Uterus (tissue), 4 donors: Measurements from ENCODE around the gene LEKR1. TPM values are rescaled to one million over a fixed set of nuclear protein-coding genes. Genes with fewer than 3 reads are reported as not detected.
"Not testable (repeated sequence)": the region's sequence is repeated elsewhere in the genome, so short reads cannot be mapped to it uniquely, and the experiment has no call there.

Source experiments
- DNase-seq, 2 donors: peaks; one replicate each; pipeline ENCODE4 v3.0.0-alpha.2; 2019 to 2020
- H3K27ac ChIP-seq, 2 donors: fragments of 200-600 bp; sonication (generic); 1 replicate in 1 of 2; 2 replicates in 1 of 2; pipeline ENCODE4 v1.5.1; 2016 to 2018
- H3K27me3 ChIP-seq, 2 donors: fragments of 200-600 bp; sonication (generic); one replicate each; pipeline ENCODE4 v1.5.1; 2018 to 2019; ENCODE audit warnings: control low read depth in 1 of 2
- H3K36me3 ChIP-seq, 2 donors: fragments of 200-600 bp; sonication (generic); one replicate each; pipeline ENCODE4 v1.5.1; 2019; ENCODE audit warnings: control low read depth in 1 of 2
- H3K4me1 ChIP-seq, 2 donors: fragments of 200-600 bp; sonication (generic); one replicate each; pipeline ENCODE4 v1.5.1; 2018 to 2019; ENCODE audit warnings: control low read depth in 1 of 2
- H3K4me3 ChIP-seq, 2 donors: fragments of 200-600 bp; sonication (generic); 1 replicate in 1 of 2; 2 replicates in 1 of 2; pipeline ENCODE4 v1.5.1; 2018 to 2019; ENCODE audit warnings: mild to moderate bottlenecking in 1 of 2
- H3K9me3 ChIP-seq, 2 donors: fragments of 200-600 bp; sonication (generic); one replicate each; pipeline ENCODE4 v1.5.1; 2019; ENCODE audit warnings: control low read depth in 1 of 2
- POLR2A ChIP-seq, 2 donors: fragments of 450-650 bp; IDR thresholded peaks; one replicate each; pipeline ENCODE4 v1.6.1; 2016; ENCODE audit warnings: antibody characterized with exemption in 2 of 2, mild to moderate bottlenecking in 1 of 2, moderate library complexity in 1 of 2
- intact Hi-C: fragments of 100-400 bp; cut with DNase I; formaldehyde crosslinking; loops from one replicate; pipeline ENCODE4 v1.15.1; 2023; ENCODE audit warnings: low total_unique reads
- total RNA-seq, 4 donors: library from RNA; depleted of rRNA in 3 of 4; stranded (reverse); fragments of >200 nt in 3 of 4; gene quantifications; one replicate each; pipeline versions ENCODE4 v1.1.0 to v1.2.4, GENCODE V29; 2014 to 2023
- TF ChIP-seq, protein P1 (sequence below), 4 experiments: fragments of 200-600 bp in 2 of 4; fragments of 450-650 bp in 2 of 4; sonication (generic) in 2 of 4; IDR thresholded peaks; one replicate each; pipeline ENCODE4 v1.5.1; 2016 to 2019; ENCODE audit warnings: antibody characterized with exemption in 4 of 4, mild to moderate bottlenecking in 2 of 4, moderate library complexity in 1 of 4
- donor health status: DM: yes; HTN: yes; CAD: no.

The LEKR1 gene
- total RNA-seq, 4 donors from 2014 or later = 0.26 to 4.8 (median 2.8) TPM; not detected in 1

DNA sequence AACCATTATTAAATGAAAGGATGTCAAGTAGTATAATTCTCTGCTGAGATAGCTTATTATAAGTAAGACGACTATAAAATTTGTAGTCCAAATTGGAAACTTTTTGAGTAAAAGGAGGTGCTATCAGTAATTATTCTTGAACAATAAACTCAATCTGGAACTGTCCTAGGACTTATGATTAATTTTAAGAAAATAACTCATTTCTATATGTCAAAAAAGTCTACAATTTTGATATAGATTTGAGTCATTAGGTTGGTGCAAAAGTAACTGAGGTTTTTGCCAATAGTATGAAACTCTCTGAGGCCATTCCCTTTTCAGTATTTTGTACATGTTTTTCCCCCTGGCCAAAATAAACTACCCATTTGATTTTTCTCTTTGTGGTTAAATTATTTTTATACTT, 41.0 kb downstream of the LEKR1 start:
- intact Hi-C loops = no loop called here
- Histone ChIP-seq H3K36me3 (no peaks in the 10 kb centered on the region), H3K9me3 (no peaks in the 10 kb centered on the region), H3K27ac (no peak overlapping the region), H3K4me1 (no peaks in the 10 kb centered on the region), H3K27me3 (no peaks in the 10 kb centered on the region), H3K4me3 (no peak overlapping the region)
- no peak for DNase-seq
- TF ChIP-seq, protein P1, sequence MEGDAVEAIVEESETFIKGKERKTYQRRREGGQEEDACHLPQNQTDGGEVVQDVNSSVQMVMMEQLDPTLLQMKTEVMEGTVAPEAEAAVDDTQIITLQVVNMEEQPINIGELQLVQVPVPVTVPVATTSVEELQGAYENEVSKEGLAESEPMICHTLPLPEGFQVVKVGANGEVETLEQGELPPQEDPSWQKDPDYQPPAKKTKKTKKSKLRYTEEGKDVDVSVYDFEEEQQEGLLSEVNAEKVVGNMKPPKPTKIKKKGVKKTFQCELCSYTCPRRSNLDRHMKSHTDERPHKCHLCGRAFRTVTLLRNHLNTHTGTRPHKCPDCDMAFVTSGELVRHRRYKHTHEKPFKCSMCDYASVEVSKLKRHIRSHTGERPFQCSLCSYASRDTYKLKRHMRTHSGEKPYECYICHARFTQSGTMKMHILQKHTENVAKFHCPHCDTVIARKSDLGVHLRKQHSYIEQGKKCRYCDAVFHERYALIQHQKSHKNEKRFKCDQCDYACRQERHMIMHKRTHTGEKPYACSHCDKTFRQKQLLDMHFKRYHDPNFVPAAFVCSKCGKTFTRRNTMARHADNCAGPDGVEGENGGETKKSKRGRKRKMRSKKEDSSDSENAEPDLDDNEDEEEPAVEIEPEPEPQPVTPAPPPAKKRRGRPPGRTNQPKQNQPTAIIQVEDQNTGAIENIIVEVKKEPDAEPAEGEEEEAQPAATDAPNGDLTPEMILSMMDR (IDR thresholded peaks at IDR 0.05) = no peak
- TF ChIP-seq POLR2A (IDR thresholded peaks at IDR 0.05) = no peak

DNA sequence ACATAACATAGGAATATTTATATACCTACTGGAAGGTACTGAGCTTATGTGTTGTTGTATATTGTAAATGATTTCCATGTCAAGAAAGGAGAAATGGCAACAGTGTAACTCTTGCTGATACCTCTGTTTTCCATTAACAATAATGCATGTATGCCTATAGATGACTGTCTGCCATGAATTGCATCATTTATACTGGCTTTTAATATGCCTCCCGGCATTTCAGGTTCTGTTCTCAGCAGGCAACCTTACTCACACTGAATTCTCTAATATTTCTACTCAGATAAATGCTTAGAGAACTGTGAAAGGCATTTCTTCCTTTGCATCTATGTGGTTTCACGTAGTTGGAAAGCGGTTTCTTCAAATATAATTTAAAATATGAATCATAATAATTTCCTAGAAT, 41.8 kb downstream of the LEKR1 start:
- TF ChIP-seq POLR2A (IDR thresholded peaks at IDR 0.05) = no peak
- TF ChIP-seq, protein P1 (IDR thresholded peaks at IDR 0.05) = no peak
- H3K9me3 ChIP-seq = no peaks in the 10 kb centered on the region
- H3K4me1 ChIP-seq = no peaks in the 10 kb centered on the region
- H3K27me3 ChIP-seq = no peaks in the 10 kb centered on the region
- no peak overlapping the region for H3K27ac ChIP-seq
- intact Hi-C loops = no loop called here
- no peak overlapping the region for H3K4me3 ChIP-seq
- H3K36me3 ChIP-seq = no peaks in the 10 kb centered on the region
- DNase-seq = no peak

DNA sequence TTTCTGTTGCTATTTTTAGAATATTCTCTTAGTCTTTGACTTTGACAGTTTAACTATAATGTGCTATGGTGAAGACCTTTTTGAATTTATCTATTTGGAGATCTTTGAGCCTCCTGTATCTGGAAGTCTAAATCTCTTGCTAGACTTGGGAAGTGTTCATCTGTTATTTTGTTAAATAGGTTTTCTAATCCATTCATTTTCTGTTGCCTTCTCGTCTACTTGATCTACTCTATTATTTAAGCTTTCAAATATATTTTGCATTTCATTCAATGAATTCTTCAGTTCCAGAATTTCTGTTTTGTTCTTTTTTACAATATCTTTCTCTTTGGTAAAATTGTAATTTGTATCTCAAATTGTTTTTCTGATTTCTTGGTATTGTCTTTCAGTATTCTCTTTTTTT, 47.8 kb downstream of the LEKR1 start:
- intact Hi-C loops = no loop called here
- peaks cover 0 to 6% of the 10 kb centered on the region in 2 donors for H3K9me3 ChIP-seq

DNA sequence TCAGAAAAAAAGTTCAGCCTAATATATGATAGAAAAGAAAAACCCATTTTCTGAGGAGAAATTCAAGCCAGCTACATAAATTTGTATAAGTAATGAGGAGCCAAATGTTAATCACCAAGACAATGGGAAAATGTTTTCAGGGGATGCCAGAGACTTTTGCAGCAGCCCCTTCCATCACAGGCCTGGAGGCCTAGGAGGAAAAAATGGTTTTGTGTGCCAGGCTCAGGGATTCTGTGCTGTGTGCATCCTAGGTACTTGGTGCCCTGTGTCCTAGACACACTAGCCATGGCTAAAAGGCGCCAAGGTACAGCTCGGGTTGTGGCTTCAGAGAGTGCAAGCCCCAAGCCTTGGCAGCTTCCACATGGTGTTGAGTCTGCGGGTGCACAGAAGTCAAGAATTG, 53.3 kb downstream of the LEKR1 start:
- H3K27ac ChIP-seq, DNase-seq, H3K4me3 ChIP-seq, H3K36me3 ChIP-seq, intact Hi-C loops, H3K27me3 ChIP-seq, H3K9me3 ChIP-seq, H3K4me1 ChIP-seq: not testable (repeated sequence)

More for the DNA sequence above, 47.8 kb downstream of the LEKR1 start:
- TF ChIP-seq, protein P1 (IDR thresholded peaks at IDR 0.05) = no peak
- no peak for TF ChIP-seq POLR2A (IDR thresholded peaks at IDR 0.05)
- DNase-seq = no peak
- no peaks in the 10 kb centered on the region for H3K4me1 ChIP-seq
- H3K27ac ChIP-seq = no peak overlapping the region
- H3K36me3 ChIP-seq = no peaks in the 10 kb centered on the region
- no peak overlapping the region for H3K4me3 ChIP-seq
- no peaks in the 10 kb centered on the region for H3K27me3 ChIP-seq

DNA sequence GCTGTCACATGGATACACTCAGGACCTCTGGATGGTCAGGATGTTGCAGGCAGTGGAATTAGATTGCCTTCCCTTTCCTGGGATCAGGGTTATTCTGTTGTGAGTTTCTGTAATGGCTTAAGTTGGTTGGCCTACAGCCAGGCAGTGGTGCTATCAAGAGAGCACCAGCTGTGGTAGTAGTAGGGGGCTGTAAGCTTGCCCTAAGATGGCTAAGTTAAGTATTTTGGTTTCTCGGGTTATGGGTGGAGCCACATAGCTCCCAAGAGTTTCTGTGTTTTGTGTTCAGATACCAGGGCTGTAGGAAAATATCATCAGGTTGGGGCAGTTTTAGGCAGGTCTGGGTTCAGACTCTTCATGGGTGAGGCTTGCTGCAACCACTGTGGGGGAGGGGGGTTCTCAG, 59.6 kb downstream of the LEKR1 start:
- DNase-seq = no peak
- H3K9me3 ChIP-seq = no peaks in the 10 kb centered on the region
- intact Hi-C loops = no loop called here

More for the DNA sequence above, 59.6 kb downstream of the LEKR1 start:
- Histone ChIP-seq H3K36me3 (no peaks in the 10 kb centered on the region), H3K4me3 (no peak overlapping the region), H3K27me3 (no peaks in the 10 kb centered on the region), H3K27ac (no peak overlapping the region), H3K4me1 (no peaks in the 10 kb centered on the region)
- TF ChIP-seq, protein P1 (IDR thresholded peaks at IDR 0.05) = no peak
- no peak for TF ChIP-seq POLR2A (IDR thresholded peaks at IDR 0.05)
